HG03378 (cell line): ENCODE data around the gene CTSG.
"Not testable (repeated sequence)": the region's sequence is repeated elsewhere in the genome, so short reads cannot be mapped to it uniquely, and the experiment has no call there.

Experiments used
- ATAC-seq: cut with Tn5 transposase; IDR thresholded peaks from one replicate; pipeline ENCODE4 v1.9.1; 2021; ENCODE audit warnings: mild to moderate bottlenecking, moderate library complexity; ENCODE audit not compliant: unreplicated experiment

Gene CTSG

GRCh38 chr14:24549064-24549463 lies 27.0 kb downstream of the CTSG start:
- ATAC-seq, result not testable (repeated sequence)

- no peak for ATAC-seq
These were observed 33.6 kb downstream of the CTSG start for GRCh38 chr14:24542346-24542936.

- peak; percentile 47 for ATAC-seq
These were observed 40.3 kb downstream of the CTSG start for GRCh38 chr14:24535737-24536136.

GRCh38 chr14:24534286-24534685 lies 41.8 kb downstream of the CTSG start:
- ATAC-seq, result no peak

- not testable (repeated sequence) for ATAC-seq
These were observed 50.0 kb downstream of the CTSG start for GRCh38 chr14:24525877-24526620.
